Lower leg skin (tissue), 3 donors: ENCODE results near the gene AKAP8L.

Source experiments
- CTCF ChIP-seq, 3 donors: fragments of 450-650 bp; IDR thresholded peaks; one replicate each; pipeline ENCODE4 v1.5.1; 2016; ENCODE audit warnings: antibody characterized with exemption in 3 of 3, mild to moderate bottlenecking in 3 of 3, moderate library complexity in 2 of 3
- POLR2A ChIP-seq, 2 donors: fragments of 450-650 bp; IDR thresholded peaks; one replicate each; pipeline ENCODE4 v1.6.1; 2016 to 2017; ENCODE audit warnings: antibody characterized with exemption in 2 of 2, mild to moderate bottlenecking in 1 of 2, moderate library complexity in 1 of 2

DNA sequence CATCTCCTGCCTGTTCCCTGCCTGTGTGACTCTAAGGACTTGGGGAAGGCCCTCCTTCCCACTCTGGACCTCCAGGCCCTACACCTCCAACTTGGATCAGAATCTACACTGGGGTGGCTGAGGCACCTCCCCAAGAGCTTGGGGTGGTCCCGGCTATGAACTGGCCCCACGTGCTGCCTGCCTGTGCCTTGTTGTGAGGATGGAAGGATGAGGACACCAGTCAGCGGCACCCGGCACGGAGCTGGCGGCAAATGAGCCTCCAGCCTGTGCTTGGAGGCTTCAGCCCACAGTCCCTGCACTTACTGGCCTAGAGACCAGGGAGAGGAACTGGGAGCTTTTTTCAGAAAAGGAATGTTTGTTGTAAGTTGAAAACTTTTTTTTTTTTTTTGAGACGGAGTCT, 47.7 kb downstream of the AKAP8L start:
- TF ChIP-seq CTCF (IDR thresholded peaks at IDR 0.05) = no peak
- no peak for TF ChIP-seq POLR2A (IDR thresholded peaks at IDR 0.05)
